Activated CD8-positive, alpha-beta memory T cell treated with anti-CD3 and anti-CD28 coated beads for 1 hour (primary cell): Measurements from ENCODE around the gene PMEPA1.

Experiments used
- DNase-seq, 2 donors: peaks; one replicate each; pipeline ENCODE4 v3.0.0-alpha.2; 2020; ENCODE audit warnings: low read depth in 1 of 2; ENCODE audit errors: extremely low read depth in 1 of 2

PMEPA1 gene

DNA sequence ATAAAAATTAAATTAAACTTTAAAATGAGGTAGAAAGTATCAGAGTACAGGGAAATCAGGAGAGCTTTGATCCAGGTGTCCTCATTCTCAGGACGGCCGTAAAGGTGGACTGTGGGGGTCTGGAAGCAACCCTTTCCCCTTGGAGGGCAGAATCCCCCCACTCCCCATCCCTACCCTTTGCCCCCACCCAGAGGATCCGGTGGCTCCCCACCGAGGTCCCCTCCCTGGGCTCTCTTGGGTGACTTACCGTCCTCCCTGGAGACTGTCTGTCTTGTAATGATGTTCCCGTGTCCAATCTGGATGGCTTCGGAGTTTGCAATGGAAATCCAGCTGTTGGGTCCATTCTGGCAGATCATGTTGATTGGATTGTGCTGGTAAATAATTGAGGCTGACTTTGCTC is 96.9 kb downstream of the PMEPA1 start:
- DNase-seq = no peak

DNA sequence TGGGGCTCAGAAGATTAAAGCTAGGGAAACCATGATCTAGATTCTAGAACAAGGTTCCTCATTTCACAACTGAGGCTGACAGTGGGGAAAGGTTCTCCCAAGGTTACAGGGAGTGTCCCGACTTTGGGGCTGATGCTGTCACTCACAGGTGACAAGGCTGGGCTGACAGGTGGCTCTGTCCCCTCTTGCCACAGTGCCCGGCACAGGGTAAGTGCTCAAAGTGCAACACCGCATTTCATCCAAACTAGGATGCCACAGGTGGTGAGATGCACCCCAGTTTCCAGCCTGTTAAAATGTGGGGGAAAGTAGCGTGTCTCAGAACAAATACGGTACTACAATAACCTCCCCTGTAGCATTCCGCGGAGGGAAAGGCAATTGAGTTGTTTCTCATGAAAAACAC is 97.4 kb downstream of the PMEPA1 start:
- no peak for DNase-seq

DNA sequence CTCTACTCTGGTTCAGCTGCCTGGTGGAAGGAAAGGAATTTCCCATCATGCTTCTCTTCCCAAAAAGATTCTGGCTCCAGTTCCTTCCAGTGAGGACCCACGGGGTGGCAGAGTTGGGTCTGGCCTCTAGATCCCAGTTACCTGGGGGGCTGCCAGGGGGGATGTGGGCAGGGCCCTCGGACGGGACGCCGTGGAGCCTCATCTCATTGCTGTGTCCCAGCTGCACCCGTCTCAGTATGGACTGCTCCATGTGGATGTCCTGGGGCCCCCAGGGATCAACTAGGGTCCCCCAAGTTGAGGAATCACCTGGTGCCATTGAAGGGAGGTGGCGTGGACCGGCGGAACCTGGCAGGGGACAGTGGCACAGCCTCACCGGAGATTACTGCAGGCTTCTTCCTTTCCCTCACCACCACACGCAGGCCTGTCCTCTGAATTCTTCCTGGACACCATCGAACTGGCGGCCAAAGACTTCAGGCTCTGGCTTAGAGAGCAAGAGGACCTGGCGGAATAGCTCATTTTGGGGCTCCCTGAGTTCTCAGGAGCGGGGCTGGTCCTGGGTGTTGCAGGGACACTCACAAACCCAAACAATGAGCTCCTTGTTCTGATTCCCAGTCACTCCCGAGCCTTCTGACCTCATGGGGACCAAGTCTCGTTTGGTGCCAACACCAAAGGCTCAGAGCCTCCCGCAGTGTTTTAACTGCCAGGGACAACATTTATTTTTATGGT is 98.1 kb downstream of the PMEPA1 start:
- no peak for DNase-seq

DNA sequence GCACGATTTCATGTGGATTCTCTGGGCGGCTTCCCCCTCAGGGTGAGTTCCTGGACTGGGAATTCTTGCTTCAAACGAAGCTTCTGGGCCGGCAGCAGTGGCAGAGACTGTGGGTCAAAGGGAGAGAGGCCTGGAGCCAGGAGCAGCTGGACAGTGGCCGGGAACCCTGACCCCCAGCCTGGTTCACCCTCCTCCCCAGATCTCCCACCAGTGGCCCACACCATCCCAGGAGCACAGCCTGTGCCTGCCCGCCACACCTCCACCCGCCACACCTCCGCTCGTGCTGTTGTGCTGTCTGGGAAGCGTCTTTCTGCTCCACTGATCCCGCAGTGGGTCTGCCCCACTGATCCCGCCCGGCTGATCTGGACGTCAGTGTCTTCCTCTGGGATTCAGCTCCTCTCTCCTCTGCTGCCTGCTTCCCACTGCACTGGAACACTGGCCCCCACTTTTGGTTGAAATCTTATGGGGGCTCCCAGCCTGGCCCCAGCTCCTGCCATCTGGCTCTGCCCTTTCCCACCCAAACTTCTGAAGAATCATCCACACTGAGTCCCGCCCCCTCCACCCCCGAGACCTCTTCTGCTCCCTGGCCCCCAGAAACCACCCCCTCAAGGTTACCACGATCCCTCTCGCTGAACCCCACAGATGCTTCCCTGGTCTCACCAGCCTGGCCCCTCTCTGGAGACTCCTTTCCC is 99.4 kb downstream of the PMEPA1 start:
- no peak for DNase-seq

DNA sequence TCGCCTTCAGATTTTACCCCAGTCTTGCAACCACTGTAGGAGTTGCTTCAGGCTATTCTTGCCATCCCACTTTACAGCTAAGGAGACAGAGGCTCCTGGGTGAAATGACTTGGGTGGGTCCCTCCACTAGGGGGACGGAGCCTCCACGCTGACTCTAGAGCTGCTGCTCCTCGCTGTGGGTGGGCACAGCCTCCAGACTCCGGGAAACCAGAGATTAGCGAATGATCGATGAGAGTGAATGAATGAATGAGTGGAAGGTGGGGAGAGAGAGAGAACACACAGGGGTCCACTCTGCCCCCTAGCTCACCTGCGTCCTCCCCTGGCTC is 100.0 kb downstream of the PMEPA1 start:
- no peak for DNase-seq

DNA sequence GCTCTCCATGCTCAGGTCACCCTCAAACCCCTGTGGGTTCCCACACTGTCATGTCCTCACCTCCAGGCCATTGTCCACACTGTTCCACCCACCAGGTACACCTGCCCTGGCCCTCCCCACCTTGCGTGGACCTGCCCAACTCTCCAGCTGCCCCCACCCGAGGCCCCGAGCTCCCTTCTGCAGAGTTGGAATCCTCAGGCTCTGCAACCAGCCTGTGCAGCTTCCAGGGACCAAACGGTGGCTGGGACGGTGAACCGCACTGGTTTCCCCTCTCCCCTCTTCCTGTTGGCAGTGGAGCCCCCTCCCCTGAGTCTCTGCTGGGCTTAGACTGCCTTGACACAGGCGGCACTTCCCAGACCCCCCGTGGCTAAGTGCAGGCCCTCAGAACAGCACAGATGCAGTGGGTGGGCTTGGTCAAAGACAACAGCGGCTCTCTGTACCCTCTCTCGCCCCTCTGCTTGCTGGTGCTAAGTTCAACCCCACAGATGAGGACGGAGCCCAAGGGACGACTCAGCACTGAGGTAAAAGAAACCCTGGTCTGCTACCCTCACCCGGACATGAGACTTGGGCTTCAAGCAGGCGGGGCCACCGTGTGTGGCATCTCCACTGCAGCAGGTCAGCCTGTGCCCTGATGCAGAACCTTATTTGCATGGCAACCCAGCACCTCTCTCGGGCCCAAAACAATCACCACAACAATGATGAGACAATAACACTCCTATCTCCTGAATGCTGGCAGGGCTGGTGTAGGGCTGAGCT is 100.6 kb downstream of the PMEPA1 start:
- no peak for DNase-seq

DNA sequence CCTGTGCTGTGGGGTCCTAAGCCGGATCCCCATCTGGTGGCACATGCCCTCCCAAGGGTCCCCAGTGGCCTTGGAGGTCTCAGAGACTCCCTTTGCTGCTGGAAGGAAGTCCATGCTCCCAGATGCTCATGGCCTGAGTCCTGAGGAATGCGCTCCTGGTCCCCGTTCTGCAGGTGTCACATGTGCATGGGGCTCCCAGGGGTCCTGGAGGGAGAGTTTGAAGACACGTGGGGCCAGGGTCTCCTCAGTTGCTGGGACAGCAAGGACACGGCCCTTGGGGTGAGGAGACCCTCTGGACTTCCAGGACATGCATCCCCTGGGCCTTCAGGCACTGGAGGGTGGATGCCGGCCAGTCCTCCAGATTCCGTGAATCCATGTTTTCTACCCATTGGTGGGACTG is 101.3 kb downstream of the PMEPA1 start:
- DNase-seq = no peak

DNA sequence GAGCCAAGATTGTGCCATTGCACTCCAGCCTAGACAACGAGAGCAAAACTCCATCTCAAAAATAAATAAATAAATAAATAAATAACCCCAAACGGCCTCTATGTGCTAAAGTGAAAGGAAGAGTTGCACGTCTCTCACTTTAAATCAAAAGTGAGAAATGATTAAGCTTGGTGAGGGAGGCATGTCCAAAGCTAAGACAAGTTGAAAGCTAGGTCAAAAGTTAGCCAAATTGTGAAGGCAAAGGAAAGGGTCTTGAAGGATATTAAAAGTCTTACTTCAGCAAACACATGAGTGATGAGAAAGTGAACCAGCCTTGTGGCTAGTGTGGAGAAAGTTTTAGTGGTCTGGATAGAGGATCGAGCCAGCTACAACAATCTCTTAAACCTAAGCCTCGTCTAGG is 103.9 kb downstream of the PMEPA1 start:
- DNase-seq = no peak

DNA sequence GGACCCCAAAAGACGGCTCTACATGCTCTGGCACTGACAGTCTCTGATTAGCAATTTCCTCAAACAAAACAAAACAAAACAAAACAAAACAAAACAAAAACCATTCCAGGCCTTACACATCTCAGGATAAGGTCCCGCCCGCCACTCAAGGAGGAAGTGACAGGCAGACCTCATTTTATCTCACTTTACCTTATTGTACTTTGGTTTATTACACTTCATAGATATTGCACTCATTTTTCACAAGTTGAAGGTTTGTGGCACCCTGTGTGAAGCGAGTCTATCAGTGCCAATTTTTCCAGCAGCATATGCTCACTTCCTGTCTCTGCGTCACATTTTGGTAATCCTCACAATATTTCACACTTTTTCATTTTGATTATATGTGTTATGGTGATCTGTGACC is 104.8 kb downstream of the PMEPA1 start:
- DNase-seq = no peak

DNA sequence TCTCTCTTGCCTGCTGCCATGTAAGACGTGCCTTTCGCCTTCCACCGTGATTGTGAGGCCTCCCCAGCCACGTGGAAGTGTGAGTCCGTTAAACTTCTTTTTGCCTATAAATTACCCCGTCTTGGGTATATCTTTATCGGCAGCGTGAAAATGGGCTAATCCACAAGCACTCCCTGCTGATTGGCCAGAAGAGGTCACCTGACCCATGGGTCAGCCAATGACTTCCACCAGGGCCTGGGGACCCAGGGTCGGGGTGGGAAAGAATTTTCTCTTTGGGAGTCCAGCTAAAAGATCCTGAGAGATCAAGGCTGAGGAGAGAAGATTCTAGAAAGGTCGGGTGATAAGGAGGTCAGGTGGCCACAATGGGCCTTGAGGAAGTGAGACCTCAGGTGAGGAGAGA is 106.7 kb downstream of the PMEPA1 start:
- DNase-seq = no peak

DNA sequence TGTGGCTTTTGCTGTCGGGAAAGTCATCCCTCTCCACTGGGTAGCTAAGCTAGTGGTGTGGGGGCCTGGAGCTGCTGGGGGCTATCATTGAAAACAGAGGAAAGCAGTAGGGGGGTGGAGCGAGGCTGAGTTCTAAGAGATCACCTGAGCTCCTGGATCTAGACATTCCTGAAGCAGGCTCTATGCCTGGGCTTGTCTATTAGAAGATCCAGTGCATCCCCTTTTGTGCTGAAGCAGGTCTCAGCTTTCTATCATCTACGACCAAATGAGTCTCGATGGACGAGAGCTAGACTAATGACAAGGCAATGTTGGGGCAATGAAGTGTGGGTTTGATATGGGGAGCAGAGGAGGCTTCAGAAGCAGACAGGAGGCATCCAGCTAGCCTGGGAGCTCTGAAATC is 108.1 kb downstream of the PMEPA1 start:
- DNase-seq = no peak

DNA sequence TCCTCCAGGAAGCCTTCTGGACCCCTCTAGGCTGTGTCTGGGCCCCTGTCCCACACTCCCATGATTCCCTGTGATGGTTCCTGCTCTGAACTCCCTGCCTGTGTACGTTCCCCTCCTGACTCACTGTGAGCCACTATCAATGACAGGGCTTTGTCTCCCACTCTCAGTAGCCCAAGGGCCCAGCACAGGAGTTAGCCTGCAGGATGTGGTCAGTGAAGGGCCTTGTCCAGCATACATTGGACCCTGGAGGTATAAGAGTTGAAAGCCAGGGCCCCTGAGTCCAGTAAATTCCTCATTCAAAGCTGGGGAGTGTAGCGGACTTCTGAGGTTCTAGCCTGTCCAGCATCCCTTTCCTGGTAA is 108.6 kb downstream of the PMEPA1 start:
- no peak for DNase-seq

DNA sequence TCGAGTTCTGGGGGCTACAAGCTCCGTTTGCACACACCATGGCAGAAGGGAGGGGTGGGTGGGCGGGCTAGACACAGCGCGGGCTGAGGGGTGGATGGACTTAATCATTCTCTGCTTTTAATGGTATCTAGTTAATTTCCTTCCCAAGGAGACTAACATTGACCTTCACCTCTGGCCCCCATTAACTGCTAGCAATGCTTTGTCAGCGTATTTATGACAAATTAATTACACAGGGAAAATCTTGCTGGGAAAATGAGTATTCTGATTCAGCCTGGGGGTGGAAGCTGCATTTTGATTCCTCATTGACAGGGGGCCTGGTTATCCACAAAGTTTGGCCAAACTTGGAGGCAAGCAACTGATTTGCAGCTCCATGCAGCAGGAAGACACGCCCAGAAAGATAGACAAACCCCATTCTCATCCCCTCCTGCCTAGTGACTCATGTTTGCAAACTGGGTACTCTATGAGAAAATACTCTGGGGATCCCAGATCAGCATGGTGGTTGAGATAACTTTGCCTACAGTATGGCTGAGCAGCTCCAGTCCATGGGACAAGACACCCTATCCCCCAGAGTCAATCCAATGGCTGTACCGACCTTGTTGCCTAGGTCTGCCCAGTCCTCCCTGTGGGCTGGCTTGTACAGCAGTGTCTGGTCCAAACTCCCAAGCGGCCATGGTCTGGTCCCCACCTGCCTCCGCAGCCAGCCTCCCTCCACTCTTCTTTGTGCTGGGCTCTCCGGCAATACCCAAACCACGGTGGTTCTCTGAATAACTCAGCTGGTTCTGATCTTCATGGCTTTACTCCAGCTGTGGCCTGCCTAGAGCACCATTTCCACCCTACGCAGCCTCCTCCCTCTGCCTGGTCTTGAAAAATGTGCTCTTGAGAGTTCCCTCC is 109.2 kb downstream of the PMEPA1 start:
- no peak for DNase-seq

DNA sequence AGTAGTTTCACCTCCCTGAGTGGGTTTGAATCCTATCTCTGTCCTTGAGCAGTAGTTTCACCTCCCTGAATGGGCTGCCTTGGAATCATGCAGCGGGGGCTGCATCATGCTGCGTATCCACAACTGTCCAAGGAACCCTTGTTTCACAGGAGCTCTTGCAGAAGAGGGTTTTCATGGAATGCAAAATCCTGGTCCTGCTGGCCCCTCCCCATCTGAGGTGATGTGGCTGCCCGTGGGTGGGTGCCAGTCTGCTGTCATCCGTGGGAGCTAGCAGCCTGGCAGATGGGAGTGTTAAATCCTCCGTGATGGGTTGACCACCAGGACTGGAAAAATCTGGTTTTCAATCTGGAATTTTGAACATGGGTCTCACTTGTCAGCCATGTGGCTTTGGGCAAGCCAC is 111.3 kb downstream of the PMEPA1 start:
- no peak for DNase-seq
